ENCODE measurements around the gene TENM3.

Gene TENM3

DNA sequence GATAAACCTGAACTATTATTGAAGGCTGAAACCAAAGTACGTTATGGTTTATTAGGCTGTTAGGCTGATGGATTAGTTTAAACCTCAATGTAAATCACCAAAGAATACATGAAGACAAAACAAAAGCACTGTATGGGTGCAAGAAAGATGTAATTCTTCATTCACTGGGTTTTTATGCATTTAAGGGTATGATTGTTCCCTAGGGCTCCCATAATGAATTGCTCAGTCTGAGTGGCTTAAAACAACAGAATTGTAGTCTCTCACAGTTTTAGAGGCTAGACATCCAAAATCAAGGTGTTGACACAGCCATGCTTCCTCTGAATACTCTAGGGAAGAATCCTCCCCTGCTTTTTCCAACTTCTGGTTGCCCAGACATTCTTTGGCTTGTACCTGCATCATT is 222.8 kb downstream of the TENM3 start:
- Histone ChIP-seq H3K4me1 (ENCODE audit: control insufficient read depth, insufficient read depth, low read length) (no peaks in the 10 kb centered on the region; the same call in 1 of the 2 replicates), H3K36me3 (ENCODE audit: control insufficient read depth in 2 of 2, insufficient read depth in 1 of 2, low read length in 2 of 2) (no peaks in the 10 kb centered on the region), H3K4me3 (ENCODE audit: low read depth, low read length) (no peak overlapping the region), H3K9me3 (ENCODE audit: control insufficient read depth, insufficient read depth, low read depth, low read length) (no peaks in the 10 kb centered on the region), H3K27ac (ENCODE audit: extremely low read depth, low read depth, low read length) (no peak overlapping the region)
- no peak for TF ChIP-seq ZNF404 (tag by site-specific recombination; IDR thresholded peaks at IDR 0.05)
- no peak for TF ChIP-seq ZNF624 (tag by site-specific recombination; IDR thresholded peaks at IDR 0.05)
- no peak for TF ChIP-seq OVOL3 (tag by site-specific recombination; IDR thresholded peaks at IDR 0.05)
- TF ChIP-seq PRDM6 (tag by site-specific recombination; IDR thresholded peaks at IDR 0.05) = peak; percentile 85
- no peak for TF ChIP-seq ZNF596 (tag by site-specific recombination; IDR thresholded peaks at IDR 0.05)
- TF ChIP-seq GLIS2 (tag by site-specific recombination; IDR thresholded peaks at IDR 0.05) = no peak
- no peak for TF ChIP-seq ZNF776 (tag by site-specific recombination; IDR thresholded peaks at IDR 0.05; ENCODE audit: borderline replicate concordance)
- TF ChIP-seq ZFHX2 (tag by site-specific recombination; conservative IDR thresholded peaks at IDR 0.05) = no peak
- TF ChIP-seq ZNF211 (tag by site-specific recombination; IDR thresholded peaks at IDR 0.05; ENCODE audit: low read depth) = no peak
- TF ChIP-seq KLF1 (tag by site-specific recombination; IDR thresholded peaks at IDR 0.05) = no peak
- TF ChIP-seq, protein P1, sequence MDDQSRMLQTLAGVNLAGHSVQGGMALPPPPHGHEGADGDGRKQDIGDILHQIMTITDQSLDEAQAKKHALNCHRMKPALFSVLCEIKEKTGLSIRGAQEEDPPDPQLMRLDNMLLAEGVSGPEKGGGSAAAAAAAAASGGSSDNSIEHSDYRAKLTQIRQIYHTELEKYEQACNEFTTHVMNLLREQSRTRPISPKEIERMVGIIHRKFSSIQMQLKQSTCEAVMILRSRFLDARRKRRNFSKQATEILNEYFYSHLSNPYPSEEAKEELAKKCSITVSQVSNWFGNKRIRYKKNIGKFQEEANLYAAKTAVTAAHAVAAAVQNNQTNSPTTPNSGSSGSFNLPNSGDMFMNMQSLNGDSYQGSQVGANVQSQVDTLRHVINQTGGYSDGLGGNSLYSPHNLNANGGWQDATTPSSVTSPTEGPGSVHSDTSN (CRISPR knock-in tag; IDR thresholded peaks at IDR 0.05) = no peak
- peak; percentile 42; the same call in 1 of the 2 replicates for TF ChIP-seq IKZF3 (tag by site-specific recombination; IDR thresholded peaks at IDR 0.05)
- TF ChIP-seq KLF9 (tag by site-specific recombination; IDR thresholded peaks at IDR 0.05; ENCODE audit: low read depth) = no peak
- TF ChIP-seq, protein P2, sequence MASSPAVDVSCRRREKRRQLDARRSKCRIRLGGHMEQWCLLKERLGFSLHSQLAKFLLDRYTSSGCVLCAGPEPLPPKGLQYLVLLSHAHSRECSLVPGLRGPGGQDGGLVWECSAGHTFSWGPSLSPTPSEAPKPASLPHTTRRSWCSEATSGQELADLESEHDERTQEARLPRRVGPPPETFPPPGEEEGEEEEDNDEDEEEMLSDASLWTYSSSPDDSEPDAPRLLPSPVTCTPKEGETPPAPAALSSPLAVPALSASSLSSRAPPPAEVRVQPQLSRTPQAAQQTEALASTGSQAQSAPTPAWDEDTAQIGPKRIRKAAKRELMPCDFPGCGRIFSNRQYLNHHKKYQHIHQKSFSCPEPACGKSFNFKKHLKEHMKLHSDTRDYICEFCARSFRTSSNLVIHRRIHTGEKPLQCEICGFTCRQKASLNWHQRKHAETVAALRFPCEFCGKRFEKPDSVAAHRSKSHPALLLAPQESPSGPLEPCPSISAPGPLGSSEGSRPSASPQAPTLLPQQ (tag by site-specific recombination; IDR thresholded peaks at IDR 0.05) = no peak
- no peak for TF ChIP-seq TSHZ1 (tag by site-specific recombination; IDR thresholded peaks at IDR 0.05; ENCODE audit: borderline replicate concordance)
- TF ChIP-seq, protein P3, sequence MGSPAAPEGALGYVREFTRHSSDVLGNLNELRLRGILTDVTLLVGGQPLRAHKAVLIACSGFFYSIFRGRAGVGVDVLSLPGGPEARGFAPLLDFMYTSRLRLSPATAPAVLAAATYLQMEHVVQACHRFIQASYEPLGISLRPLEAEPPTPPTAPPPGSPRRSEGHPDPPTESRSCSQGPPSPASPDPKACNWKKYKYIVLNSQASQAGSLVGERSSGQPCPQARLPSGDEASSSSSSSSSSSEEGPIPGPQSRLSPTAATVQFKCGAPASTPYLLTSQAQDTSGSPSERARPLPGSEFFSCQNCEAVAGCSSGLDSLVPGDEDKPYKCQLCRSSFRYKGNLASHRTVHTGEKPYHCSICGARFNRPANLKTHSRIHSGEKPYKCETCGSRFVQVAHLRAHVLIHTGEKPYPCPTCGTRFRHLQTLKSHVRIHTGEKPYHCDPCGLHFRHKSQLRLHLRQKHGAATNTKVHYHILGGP (tag by site-specific recombination; IDR thresholded peaks at IDR 0.05) = no peak
- TF ChIP-seq ZNF416 (tag by site-specific recombination; IDR thresholded peaks at IDR 0.05) = no peak
- no peak for TF ChIP-seq ZNF654 (tag by site-specific recombination; IDR thresholded peaks at IDR 0.05; ENCODE audit: low read depth)
- no peak for TF ChIP-seq ZNF140 (tag by site-specific recombination; IDR thresholded peaks at IDR 0.05)
- no peak for TF ChIP-seq ZSCAN16 (tag by site-specific recombination; IDR thresholded peaks at IDR 0.05)
- peak; percentile 28; the same call in 1 of the 2 replicates for TF ChIP-seq FEZF1 (tag by site-specific recombination; IDR thresholded peaks at IDR 0.05)
- TF ChIP-seq OSR2 (tag by site-specific recombination; IDR thresholded peaks at IDR 0.05) = peak; percentile 66
- no peak for TF ChIP-seq ZNF19 (tag by site-specific recombination; IDR thresholded peaks at IDR 0.05; ENCODE audit: low read depth)
- TF ChIP-seq ZBTB6 (tag by site-specific recombination; IDR thresholded peaks at IDR 0.05) = no peak
- TF ChIP-seq ZNF266 (tag by site-specific recombination; IDR thresholded peaks at IDR 0.05; ENCODE audit: low read depth) = no peak
- TF ChIP-seq WT1 (tag by site-specific recombination; IDR thresholded peaks at IDR 0.05) = peak; percentile 63; the same call in 1 of the 2 replicates
- no peak for TF ChIP-seq GFI1B (tag by site-specific recombination; IDR thresholded peaks at IDR 0.05)
- POLR2A ChIA-PET = interaction anchor here (0.7 kb wide), 1 partner anchor 24 kb away, joined by 4 read pairs; no protein-coding TSS in a partner anchor
- CTCF ChIA-PET = no interaction called here
